GM12801 (cell line): ENCODE measurements around the gene UBA3.

ENCODE experiments used
- CTCF ChIP-seq: IDR thresholded peaks from one replicate; pipeline ENCODE4 v1.5.1; 2011; ENCODE audit warnings: control low read depth; ENCODE audit not compliant: insufficient read length; ENCODE audit errors: extremely low read depth

UBA3 gene

GRCh38 chr3:69121513-69121912, 41.3 kb upstream of the UBA3 start:
- no peak for TF ChIP-seq CTCF

GRCh38 chr3:69120879-69121464, 40.8 kb upstream of the UBA3 start:
- TF ChIP-seq CTCF, result no peak

GRCh38 chr3:69119681-69120080, 39.5 kb upstream of the UBA3 start:
- TF ChIP-seq CTCF, result no peak

- no peak for TF ChIP-seq CTCF
Measured at GRCh38 chr3:69119138-69119537, 39.0 kb upstream of the UBA3 start.

- no peak for TF ChIP-seq CTCF
Measured at GRCh38 chr3:69118555-69118954, 38.4 kb upstream of the UBA3 start.

- TF ChIP-seq CTCF, result no peak
Measured at GRCh38 chr3:69116897-69117296, 36.7 kb upstream of the UBA3 start.

GRCh38 chr3:69116162-69116561, 36.0 kb upstream of the UBA3 start:
- TF ChIP-seq CTCF, result no peak
